Nephron (organoid): ENCODE results near the gene SGK1.
A peak's percentile ranks its signal among the peaks of the same experiment; 100 is the strongest.
"Not testable (repeated sequence)": the region's sequence is repeated elsewhere in the genome, so short reads cannot be mapped to it uniquely, and the experiment has no call there.

ENCODE experiments used
- H3K27ac Mint-ChIP-seq, 3 experiments: 2 replicates each; pipeline ENCODE4 v1.8.0; 2020; ENCODE audit warnings: mixed read lengths in 3 of 3, mild to moderate bottlenecking in 2 of 3, moderate library complexity in 1 of 3
- H3K27me3 Mint-ChIP-seq: 2 replicates; pipeline ENCODE4 v1.8.0; 2021; ENCODE audit warnings: low read depth, mild to moderate bottlenecking, moderate library complexity, mixed read lengths
- H3K36me3 Mint-ChIP-seq: 2 replicates; pipeline ENCODE4 v1.8.0; 2020; ENCODE audit warnings: low read depth, mixed read lengths
- H3K4me1 Mint-ChIP-seq: 2 replicates; pipeline ENCODE4 v1.8.0; 2020; ENCODE audit warnings: mixed read lengths
- H3K4me3 Mint-ChIP-seq, 3 experiments: 2 replicates each; pipeline ENCODE4 v1.8.0; 2020; ENCODE audit warnings: mild to moderate bottlenecking in 3 of 3, mixed read lengths in 3 of 3, moderate library complexity in 2 of 3
- H3K9me3 Mint-ChIP-seq: 2 replicates; pipeline ENCODE4 v1.8.0; 2020; ENCODE audit warnings: mixed read lengths
- CTCF ChIP-seq, 3 experiments: fragments of 200-600 bp; sonication (generic); IDR thresholded peaks; one replicate each; pipeline ENCODE4 v1.5.0; 2021; ENCODE audit warnings: antibody characterized with exemption in 3 of 3; ENCODE audit not compliant: unreplicated experiment in 3 of 3

Gene SGK1

GRCh38 chr6:134267917-134268361 is 50.0 kb downstream of the SGK1 start:
- H3K4me1 Mint-ChIP-seq: peaks cover 15% of the 10 kb centered on the region
- H3K4me3 Mint-ChIP-seq: no peak overlapping the region
- H3K9me3 Mint-ChIP-seq: no peaks in the 10 kb centered on the region
- no peak for TF ChIP-seq CTCF (IDR thresholded peaks at IDR 0.05; ENCODE audit: unreplicated experiment in 3 of 3)
- H3K27me3 Mint-ChIP-seq: no peaks in the 10 kb centered on the region
- H3K36me3 Mint-ChIP-seq: no peaks in the 10 kb centered on the region
- peak overlapping the region; percentile 65 to 93 (median 84) for H3K27ac Mint-ChIP-seq

GRCh38 chr6:134266776-134267175 is 51.1 kb downstream of the SGK1 start:
- no peaks in the 10 kb centered on the region for H3K9me3 Mint-ChIP-seq
- H3K27ac Mint-ChIP-seq: peak overlapping the region; percentile 66 to 93 (median 90)
- TF ChIP-seq CTCF (IDR thresholded peaks at IDR 0.05; ENCODE audit: unreplicated experiment in 3 of 3): no peak
- no peaks in the 10 kb centered on the region for H3K36me3 Mint-ChIP-seq
- H3K27me3 Mint-ChIP-seq: no peaks in the 10 kb centered on the region
- no peak overlapping the region for H3K4me3 Mint-ChIP-seq
- H3K4me1 Mint-ChIP-seq: peaks cover 15% of the 10 kb centered on the region

- no peak for TF ChIP-seq CTCF (IDR thresholded peaks at IDR 0.05; ENCODE audit: unreplicated experiment in 3 of 3)
- no peaks in the 10 kb centered on the region for H3K27me3 Mint-ChIP-seq
- no peak overlapping the region for H3K27ac Mint-ChIP-seq
- no peak overlapping the region for H3K4me3 Mint-ChIP-seq
- no peaks in the 10 kb centered on the region for H3K36me3 Mint-ChIP-seq
- H3K4me1 Mint-ChIP-seq: peaks cover 3% of the 10 kb centered on the region
- H3K9me3 Mint-ChIP-seq: no peaks in the 10 kb centered on the region
Measured at GRCh38 chr6:134261766-134262165, 56.1 kb downstream of the SGK1 start.

- H3K36me3 Mint-ChIP-seq: no peaks in the 10 kb centered on the region
- TF ChIP-seq CTCF (IDR thresholded peaks at IDR 0.05; ENCODE audit: unreplicated experiment in 3 of 3): no peak
- peaks cover 8% of the 10 kb centered on the region for H3K4me1 Mint-ChIP-seq
- H3K27ac Mint-ChIP-seq: no peak overlapping the region
- H3K9me3 Mint-ChIP-seq: no peaks in the 10 kb centered on the region
- no peaks in the 10 kb centered on the region for H3K27me3 Mint-ChIP-seq
- H3K4me3 Mint-ChIP-seq: no peak overlapping the region
Measured at GRCh38 chr6:134258849-134259306, 59.0 kb downstream of the SGK1 start.

GRCh38 chr6:134257516-134257915 is 60.4 kb downstream of the SGK1 start:
- no peaks in the 10 kb centered on the region for H3K9me3 Mint-ChIP-seq
- H3K4me3 Mint-ChIP-seq: no peak overlapping the region
- TF ChIP-seq CTCF (IDR thresholded peaks at IDR 0.05; ENCODE audit: unreplicated experiment in 3 of 3): no peak
- H3K4me1 Mint-ChIP-seq: peaks cover 12% of the 10 kb centered on the region
- H3K27me3 Mint-ChIP-seq: no peaks in the 10 kb centered on the region
- no peaks in the 10 kb centered on the region for H3K36me3 Mint-ChIP-seq
- no peak overlapping the region for H3K27ac Mint-ChIP-seq

- H3K4me3 Mint-ChIP-seq: no peak overlapping the region
- no peaks in the 10 kb centered on the region for H3K36me3 Mint-ChIP-seq
- H3K4me1 Mint-ChIP-seq: peaks cover 12% of the 10 kb centered on the region
- peak overlapping the region in 1 of 3 experiments; percentile 11 for H3K27ac Mint-ChIP-seq
- H3K27me3 Mint-ChIP-seq: no peaks in the 10 kb centered on the region
- H3K9me3 Mint-ChIP-seq: no peaks in the 10 kb centered on the region
- TF ChIP-seq CTCF (IDR thresholded peaks at IDR 0.05; ENCODE audit: unreplicated experiment in 3 of 3): no peak
Measured at GRCh38 chr6:134256862-134257261, 61.0 kb downstream of the SGK1 start.

GRCh38 chr6:134255280-134255679 is 62.6 kb downstream of the SGK1 start:
- H3K27me3 Mint-ChIP-seq, H3K9me3 Mint-ChIP-seq, H3K4me3 Mint-ChIP-seq, H3K36me3 Mint-ChIP-seq: not testable (repeated sequence)
- Mint-ChIP-seq H3K4me1 (peaks cover 18% of the 10 kb centered on the region), H3K27ac (peak overlapping the region in 1 of 3 experiments; percentile 25)
